DMS114 treated with DMSO at 0.1 percent for 48 hours (cell line): Measurements from ENCODE around the gene TBXT.

ENCODE experiments used
- DNase-seq: peaks from one replicate; lab custom pipeline; 2025; ENCODE audit not compliant: unreplicated experiment; lab: John Stamatoyannopoulos, UW

TBXT gene

DNA sequence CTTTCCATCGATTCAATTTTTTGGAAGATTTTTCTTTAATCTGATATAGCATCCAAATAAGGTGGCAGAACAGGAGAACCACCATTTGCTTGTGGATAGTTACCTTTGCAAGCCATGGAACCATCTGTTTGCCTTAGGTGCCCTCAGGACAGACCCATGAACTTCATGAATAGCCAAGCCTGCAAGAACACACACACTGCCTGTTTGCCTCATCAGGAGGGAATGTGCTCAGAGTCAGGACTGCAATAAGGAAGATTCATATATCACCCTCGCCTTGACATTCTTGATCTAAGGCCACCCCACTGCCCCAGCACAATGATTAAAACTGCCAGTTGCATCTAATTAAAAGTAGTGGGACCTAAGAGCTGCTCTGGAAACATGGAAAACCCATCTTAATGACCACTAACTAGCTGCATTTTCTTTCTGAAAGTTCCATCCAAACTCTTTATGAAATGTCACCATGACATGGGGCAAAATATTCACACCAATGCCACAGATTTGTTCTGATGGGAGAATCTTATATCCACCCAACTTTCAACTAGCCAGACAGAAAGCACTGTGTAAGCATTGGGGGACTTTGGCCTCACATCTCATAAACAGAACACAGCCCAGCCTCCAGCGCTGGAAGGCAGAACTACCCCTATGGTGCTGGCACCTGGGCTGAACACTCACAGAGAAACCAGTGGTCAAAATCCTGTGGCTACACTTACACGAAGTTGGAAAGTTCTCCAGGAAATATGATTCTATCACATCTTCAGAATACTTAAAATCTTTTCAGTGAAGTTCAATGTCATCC lies 48.3 kb downstream of the TBXT start:
- no peak for DNase-seq

DNA sequence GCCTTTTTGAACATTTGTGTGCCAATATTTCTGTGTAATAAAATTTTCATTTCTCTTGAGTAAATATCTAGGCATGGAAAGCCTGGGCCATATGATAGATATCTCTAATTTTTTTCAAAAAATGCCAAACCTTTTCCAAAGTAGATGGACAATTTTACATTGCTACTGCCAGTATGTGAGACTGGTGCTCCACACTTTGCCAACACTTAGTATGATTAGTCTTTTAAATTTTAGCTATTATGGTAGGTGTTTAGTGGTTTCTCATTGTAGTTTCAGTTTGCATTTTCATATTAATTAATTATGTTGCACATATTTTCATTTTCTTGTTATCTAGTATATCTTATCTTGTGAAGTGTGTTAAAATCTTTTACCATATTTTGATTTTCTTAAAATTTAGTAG lies 52.0 kb downstream of the TBXT start:
- no peak for DNase-seq

DNA sequence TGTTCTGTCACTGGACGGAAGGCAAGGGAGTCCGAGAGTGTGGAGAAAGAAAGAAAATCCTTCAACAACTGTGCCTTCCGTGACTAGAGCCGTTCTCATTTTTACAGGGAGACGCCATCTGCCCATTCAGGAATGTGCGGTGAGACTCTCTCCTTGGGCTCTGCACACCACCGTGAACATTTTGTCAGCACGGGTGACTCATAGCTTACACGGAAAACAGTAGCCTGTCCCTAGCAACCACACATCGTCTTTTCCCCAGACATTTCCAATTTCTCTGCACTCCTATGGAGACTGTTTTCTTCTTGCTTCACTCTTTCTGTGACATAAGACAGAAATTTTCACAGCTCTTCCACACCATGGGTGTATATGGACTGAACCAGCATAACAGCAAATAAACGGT lies 55.1 kb downstream of the TBXT start:
- DNase-seq, result no peak

DNA sequence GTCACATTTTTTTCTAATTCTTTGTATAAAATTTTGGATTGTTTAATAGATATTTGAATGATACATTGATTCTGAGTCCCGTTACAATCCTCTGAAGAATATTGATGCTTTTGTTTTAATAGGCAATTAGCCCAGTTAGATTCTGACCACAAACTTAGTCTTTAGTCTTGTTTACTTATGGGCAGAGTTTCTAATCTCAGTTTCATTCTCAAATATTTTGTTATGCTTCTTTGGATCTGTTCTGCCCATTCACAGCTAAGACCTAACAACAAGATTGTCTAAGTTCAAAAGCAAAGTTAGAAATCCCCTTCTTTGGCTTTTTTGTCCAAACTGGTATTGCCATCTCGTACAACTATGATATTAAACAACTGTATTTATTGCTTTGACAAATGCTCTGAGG lies 58.0 kb downstream of the TBXT start:
- no peak for DNase-seq
